ENCODE results near the gene TMEM121.
"Not testable (repeated sequence)": the region's sequence is repeated elsewhere in the genome, so short reads cannot be mapped to it uniquely, and the experiment has no call there.

The TMEM121 gene

GRCh38 chr14:105549481-105549880, 23.1 kb downstream of the TMEM121 start:
- H3K27me3 Mint-ChIP-seq (ENCODE audit: low read depth): peaks cover 8% of the 10 kb centered on the region
- H3K9me3 Mint-ChIP-seq: no peaks in the 10 kb centered on the region
- H3K27ac Mint-ChIP-seq: no peak overlapping the region
- no peak for DNase-seq (ENCODE audit: low spot score)
- H3K4me3 Mint-ChIP-seq: no peak overlapping the region
- H3K36me3 Mint-ChIP-seq (ENCODE audit: low read depth): no peaks in the 10 kb centered on the region
- H3K4me1 Mint-ChIP-seq (ENCODE audit: low read depth): no peaks in the 10 kb centered on the region

- H3K27me3 Mint-ChIP-seq (ENCODE audit: low read depth): peaks cover 10% of the 10 kb centered on the region
- no peak overlapping the region for H3K4me3 Mint-ChIP-seq
- no peaks in the 10 kb centered on the region for H3K4me1 Mint-ChIP-seq (ENCODE audit: low read depth)
- no peak for DNase-seq (ENCODE audit: low spot score)
- H3K9me3 Mint-ChIP-seq: no peaks in the 10 kb centered on the region
- H3K27ac Mint-ChIP-seq: no peak overlapping the region
- H3K36me3 Mint-ChIP-seq (ENCODE audit: low read depth): no peaks in the 10 kb centered on the region
Observed at GRCh38 chr14:105554022-105554421, 27.6 kb downstream of the TMEM121 start.

GRCh38 chr14:105554523-105554922, 28.1 kb downstream of the TMEM121 start:
- H3K4me3 Mint-ChIP-seq: no peak overlapping the region
- no peak overlapping the region for H3K27ac Mint-ChIP-seq
- H3K9me3 Mint-ChIP-seq: no peaks in the 10 kb centered on the region
- H3K27me3 Mint-ChIP-seq (ENCODE audit: low read depth): peaks cover 10% of the 10 kb centered on the region
- H3K4me1 Mint-ChIP-seq (ENCODE audit: low read depth): no peaks in the 10 kb centered on the region
- DNase-seq (ENCODE audit: low spot score): no peak
- no peaks in the 10 kb centered on the region for H3K36me3 Mint-ChIP-seq (ENCODE audit: low read depth)

- DNase-seq (ENCODE audit: low spot score); H3K27me3 Mint-ChIP-seq (ENCODE audit: low read depth); H3K36me3 Mint-ChIP-seq (ENCODE audit: low read depth); H3K27ac Mint-ChIP-seq; H3K4me3 Mint-ChIP-seq; H3K9me3 Mint-ChIP-seq; H3K4me1 Mint-ChIP-seq (ENCODE audit: low read depth): not testable (repeated sequence)
Observed at GRCh38 chr14:105557671-105558070, 31.3 kb downstream of the TMEM121 start.

GRCh38 chr14:105558449-105559154, 32.2 kb downstream of the TMEM121 start:
- not testable (repeated sequence) for H3K27ac Mint-ChIP-seq; DNase-seq (ENCODE audit: low spot score); H3K4me1 Mint-ChIP-seq (ENCODE audit: low read depth); H3K4me3 Mint-ChIP-seq; H3K9me3 Mint-ChIP-seq; H3K27me3 Mint-ChIP-seq (ENCODE audit: low read depth); H3K36me3 Mint-ChIP-seq (ENCODE audit: low read depth)

- H3K9me3 Mint-ChIP-seq; DNase-seq (ENCODE audit: low spot score); H3K27me3 Mint-ChIP-seq (ENCODE audit: low read depth); H3K27ac Mint-ChIP-seq; H3K36me3 Mint-ChIP-seq (ENCODE audit: low read depth); H3K4me1 Mint-ChIP-seq (ENCODE audit: low read depth); H3K4me3 Mint-ChIP-seq: not testable (repeated sequence)
Observed at GRCh38 chr14:105559384-105560047, 33.1 kb downstream of the TMEM121 start.

GRCh38 chr14:105560048-105560669, 33.8 kb downstream of the TMEM121 start:
- not testable (repeated sequence) for H3K9me3 Mint-ChIP-seq; H3K4me1 Mint-ChIP-seq (ENCODE audit: low read depth); H3K27me3 Mint-ChIP-seq (ENCODE audit: low read depth); H3K36me3 Mint-ChIP-seq (ENCODE audit: low read depth); H3K27ac Mint-ChIP-seq; DNase-seq (ENCODE audit: low spot score); H3K4me3 Mint-ChIP-seq

GRCh38 chr14:105561345-105561744, 35.0 kb downstream of the TMEM121 start:
- H3K4me3 Mint-ChIP-seq; DNase-seq (ENCODE audit: low spot score); H3K27me3 Mint-ChIP-seq (ENCODE audit: low read depth); H3K4me1 Mint-ChIP-seq (ENCODE audit: low read depth); H3K27ac Mint-ChIP-seq; H3K36me3 Mint-ChIP-seq (ENCODE audit: low read depth); H3K9me3 Mint-ChIP-seq: not testable (repeated sequence)

- DNase-seq (ENCODE audit: low spot score): no peak
- Mint-ChIP-seq H3K27me3 (ENCODE audit: low read depth) (peaks cover 2% of the 10 kb centered on the region), H3K9me3 (peaks cover under 1% of the 10 kb centered on the region), H3K4me3 (no peak overlapping the region), H3K4me1 (ENCODE audit: low read depth) (no peaks in the 10 kb centered on the region), H3K36me3 (ENCODE audit: low read depth) (no peaks in the 10 kb centered on the region), H3K27ac (peak overlapping the region; percentile 13)
Observed at GRCh38 chr14:105562713-105563346, 36.4 kb downstream of the TMEM121 start.

GRCh38 chr14:105563347-105563737, 37.0 kb downstream of the TMEM121 start:
- H3K27me3 Mint-ChIP-seq (ENCODE audit: low read depth): no peaks in the 10 kb centered on the region
- H3K4me1 Mint-ChIP-seq (ENCODE audit: low read depth): no peaks in the 10 kb centered on the region
- peaks cover 4% of the 10 kb centered on the region for H3K9me3 Mint-ChIP-seq
- no peaks in the 10 kb centered on the region for H3K36me3 Mint-ChIP-seq (ENCODE audit: low read depth)
- DNase-seq (ENCODE audit: low spot score): no peak
- H3K27ac Mint-ChIP-seq: peak overlapping the region; percentile 13
- no peak overlapping the region for H3K4me3 Mint-ChIP-seq

GRCh38 chr14:105564536-105564935, 38.2 kb downstream of the TMEM121 start:
- DNase-seq (ENCODE audit: low spot score); H3K27ac Mint-ChIP-seq; H3K36me3 Mint-ChIP-seq (ENCODE audit: low read depth); H3K4me3 Mint-ChIP-seq; H3K27me3 Mint-ChIP-seq (ENCODE audit: low read depth); H3K4me1 Mint-ChIP-seq (ENCODE audit: low read depth): not testable (repeated sequence)
- H3K9me3 Mint-ChIP-seq: peaks cover 12% of the 10 kb centered on the region

- H3K27ac Mint-ChIP-seq; H3K4me1 Mint-ChIP-seq (ENCODE audit: low read depth); H3K27me3 Mint-ChIP-seq (ENCODE audit: low read depth); DNase-seq (ENCODE audit: low spot score); H3K4me3 Mint-ChIP-seq; H3K36me3 Mint-ChIP-seq (ENCODE audit: low read depth): not testable (repeated sequence)
- H3K9me3 Mint-ChIP-seq: peaks cover 20% of the 10 kb centered on the region
Observed at GRCh38 chr14:105565185-105565919, 39.0 kb downstream of the TMEM121 start.

- H3K4me3 Mint-ChIP-seq; H3K4me1 Mint-ChIP-seq (ENCODE audit: low read depth); H3K27me3 Mint-ChIP-seq (ENCODE audit: low read depth); DNase-seq (ENCODE audit: low spot score); H3K36me3 Mint-ChIP-seq (ENCODE audit: low read depth); H3K27ac Mint-ChIP-seq: not testable (repeated sequence)
- H3K9me3 Mint-ChIP-seq: peaks cover 25% of the 10 kb centered on the region
Observed at GRCh38 chr14:105566248-105567163, 40.1 kb downstream of the TMEM121 start.

All from T-helper 2 cell treated with Interferon-gamma antibody and Interleukin-4, amounts not matched to agents 5 μg/mL and 100 μg/mL, for 36 hours (primary cell).